Fibroblast of skin of right biceps (primary cell): ENCODE measurements around the gene PERCC1.
"Not testable (repeated sequence)": the region's sequence is repeated elsewhere in the genome, so short reads cannot be mapped to it uniquely, and the experiment has no call there.

Experiments used
- DNase-seq: peaks from one replicate; pipeline ENCODE4 v3.0.0-alpha.2; 2013

PERCC1 gene

DNA sequence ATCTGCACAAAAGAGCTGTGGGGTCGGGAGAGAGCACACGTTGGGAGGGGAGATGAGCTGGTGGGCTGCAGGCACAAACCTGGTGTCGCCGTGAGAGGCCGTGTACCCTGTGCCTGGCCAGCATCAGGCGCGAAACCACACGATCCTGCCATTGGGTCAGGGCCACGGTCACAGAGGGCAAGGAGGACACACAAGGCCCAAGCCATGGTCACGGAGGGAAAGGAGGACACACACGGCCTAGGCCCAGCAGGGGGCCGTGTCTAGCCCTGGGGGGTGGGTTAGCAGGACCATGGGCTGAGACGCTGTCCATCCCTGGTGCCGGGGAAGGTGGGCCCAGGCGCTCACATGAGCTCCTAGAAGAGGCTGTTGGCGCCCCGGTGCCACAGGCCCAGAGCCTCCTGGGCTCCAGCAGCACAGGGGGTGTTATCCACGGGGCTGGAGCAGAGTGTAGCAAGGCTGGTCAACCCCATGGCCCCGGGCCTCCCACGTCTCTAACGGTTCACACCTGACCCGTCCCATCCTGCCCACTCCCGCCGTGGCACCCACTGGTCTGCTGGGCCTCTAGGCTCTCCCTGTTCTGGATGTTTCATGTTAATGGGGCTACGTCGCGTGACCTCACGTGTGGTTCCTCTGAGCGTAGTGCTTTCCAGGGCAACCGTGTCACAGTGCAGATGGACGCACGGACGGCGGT is 21.0 kb downstream of the PERCC1 start:
- DNase-seq = no peak

DNA sequence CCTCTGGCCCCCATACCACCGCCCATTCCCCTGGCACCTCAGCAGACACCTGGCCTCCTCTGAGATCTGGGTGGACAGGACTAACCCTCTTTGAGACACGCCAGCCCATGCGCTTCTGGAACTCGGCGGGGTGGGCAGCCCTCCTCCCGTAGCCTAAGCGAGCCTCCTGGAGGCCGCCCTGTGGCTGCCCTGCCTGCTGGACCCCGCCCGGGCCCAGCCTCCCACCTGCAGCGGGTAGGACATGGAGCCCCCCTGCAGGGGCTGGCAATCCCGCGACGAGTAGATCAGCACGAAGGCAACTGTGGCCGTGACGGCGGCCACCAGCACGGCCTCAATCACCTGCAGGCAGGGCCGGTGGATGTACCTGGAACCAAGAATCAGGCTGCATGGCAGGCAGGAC is 21.7 kb downstream of the PERCC1 start:
- no peak for DNase-seq

- no peak for DNase-seq
Observed at GRCh38 chr16:1453316-1453715, 22.4 kb downstream of the PERCC1 start.

DNA sequence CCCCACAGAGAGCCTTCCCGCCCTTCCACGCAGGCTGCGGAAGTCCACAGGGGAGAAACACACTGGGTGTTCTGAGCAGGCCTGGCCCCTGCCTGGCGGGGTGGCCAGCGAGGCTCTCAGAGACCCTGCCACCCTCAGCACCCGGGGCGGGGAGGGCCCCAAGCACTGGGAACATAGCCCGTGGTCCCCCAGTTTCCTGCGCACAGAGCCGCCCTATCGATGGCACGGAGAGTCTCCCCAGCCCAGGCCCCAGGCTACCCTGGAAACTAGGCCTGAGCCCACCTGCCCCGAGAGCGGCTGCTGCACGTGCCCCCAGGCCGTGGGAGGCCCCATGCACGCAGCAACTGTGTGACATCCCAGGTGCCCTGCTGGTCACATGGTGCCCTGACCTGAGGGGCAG is 23.7 kb downstream of the PERCC1 start:
- DNase-seq = no peak

DNA sequence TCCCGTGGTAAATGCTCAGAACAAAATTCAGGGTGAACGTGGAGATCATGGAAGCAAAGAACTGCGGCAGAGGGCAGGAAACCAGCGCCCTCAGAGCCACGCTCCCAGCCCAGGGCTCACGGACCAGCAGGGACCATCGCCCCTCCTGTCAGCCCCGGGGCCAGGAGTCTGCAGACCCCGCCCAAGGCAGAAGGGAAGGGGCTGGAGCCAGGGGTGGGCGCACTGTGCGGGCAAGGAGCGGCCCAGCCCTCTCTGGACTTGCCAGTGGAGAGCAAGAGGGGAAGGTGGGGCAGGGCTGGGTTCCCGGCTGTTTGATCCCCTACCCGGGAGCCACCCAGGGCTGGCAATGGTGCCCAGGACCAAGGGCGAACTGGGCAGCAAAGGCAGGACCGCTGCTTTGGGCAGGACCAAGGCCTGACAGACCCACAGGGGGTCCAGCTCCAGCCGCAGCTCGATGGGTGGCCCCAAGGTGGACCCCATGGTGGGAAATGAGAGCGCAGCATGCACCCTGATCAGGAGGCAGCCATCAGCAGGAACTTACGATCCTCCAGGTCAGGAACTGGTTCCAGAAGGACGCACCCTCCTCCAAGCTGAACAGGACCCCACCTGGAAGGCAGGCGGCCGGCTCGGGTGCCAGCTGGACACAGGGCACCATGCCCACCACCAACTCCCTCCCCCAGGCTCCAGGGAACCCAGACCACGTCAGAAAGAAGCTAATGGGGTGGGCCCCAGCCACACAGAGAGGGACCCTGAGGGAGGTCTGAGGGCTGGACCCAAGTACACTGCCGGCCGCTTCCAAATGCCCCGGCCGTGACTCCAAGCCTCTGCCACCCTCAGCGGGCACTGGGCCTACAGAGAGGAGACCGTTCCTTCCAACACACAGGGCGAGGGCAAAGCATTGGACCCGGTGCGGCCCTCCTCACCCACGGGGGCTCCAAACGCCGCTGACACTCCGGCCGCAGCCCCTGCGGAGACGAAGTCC is 24.6 kb downstream of the PERCC1 start:
- no peak for DNase-seq

- no peak for DNase-seq
Observed at GRCh38 chr16:1456951-1457350, 26.1 kb downstream of the PERCC1 start.

GRCh38 chr16:1457489-1458245 is 26.8 kb downstream of the PERCC1 start:
- no peak for DNase-seq

DNA sequence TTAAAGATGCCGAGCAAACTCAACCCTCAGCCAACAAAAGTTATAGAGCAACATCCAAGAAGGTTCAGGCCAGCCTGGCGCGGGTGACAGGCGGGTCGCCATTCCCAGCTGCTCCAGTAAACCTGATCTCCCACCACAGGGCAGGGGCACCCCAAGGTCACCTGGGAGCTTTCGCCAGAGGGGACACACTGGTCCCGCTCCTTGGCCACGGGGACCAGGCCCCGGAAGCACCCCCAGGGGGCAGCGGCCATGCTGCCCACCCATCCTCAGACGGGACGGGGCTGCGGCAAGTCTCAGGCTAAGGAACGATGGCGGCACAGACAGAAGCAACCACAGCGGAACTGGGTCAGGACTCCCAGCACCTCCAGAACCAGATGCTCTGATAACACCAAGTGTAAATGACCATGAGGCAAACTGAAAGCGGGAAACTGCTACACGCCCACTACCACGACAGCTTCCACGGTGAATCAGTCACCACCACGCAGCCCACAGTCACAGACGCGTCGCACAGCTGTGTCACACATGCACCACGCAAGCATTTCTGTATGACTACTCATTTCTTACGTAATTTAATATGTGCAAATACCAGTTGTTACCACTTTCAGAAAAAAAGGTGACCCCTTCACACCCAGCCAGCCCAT is 27.6 kb downstream of the PERCC1 start:
- DNase-seq = peak; percentile 45

- no peak for DNase-seq
Observed at GRCh38 chr16:1458977-1459341, 28.1 kb downstream of the PERCC1 start.

DNA sequence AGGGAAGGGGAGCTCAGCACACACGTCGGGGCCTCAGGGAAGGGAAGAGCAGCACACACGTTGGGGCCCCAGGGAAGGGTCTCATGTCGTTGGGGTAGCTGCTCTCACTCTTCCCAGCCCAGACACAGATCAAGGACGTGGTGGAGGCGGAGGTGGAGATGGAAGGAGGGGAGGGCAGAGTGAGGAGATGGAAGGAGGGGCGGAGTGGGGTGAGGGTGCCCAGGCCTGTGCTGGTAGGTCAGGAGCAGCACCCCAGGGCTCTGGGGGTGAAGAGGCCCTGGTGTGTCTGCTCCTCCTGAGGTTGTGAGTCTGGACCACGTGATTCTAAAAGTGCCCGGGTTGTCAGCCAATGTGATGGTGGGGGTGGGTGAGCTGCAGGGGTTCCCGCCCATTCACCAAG is 29.1 kb downstream of the PERCC1 start:
- no peak for DNase-seq

GRCh38 chr16:1460602-1461138 is 29.8 kb downstream of the PERCC1 start:
- DNase-seq = no peak

DNA sequence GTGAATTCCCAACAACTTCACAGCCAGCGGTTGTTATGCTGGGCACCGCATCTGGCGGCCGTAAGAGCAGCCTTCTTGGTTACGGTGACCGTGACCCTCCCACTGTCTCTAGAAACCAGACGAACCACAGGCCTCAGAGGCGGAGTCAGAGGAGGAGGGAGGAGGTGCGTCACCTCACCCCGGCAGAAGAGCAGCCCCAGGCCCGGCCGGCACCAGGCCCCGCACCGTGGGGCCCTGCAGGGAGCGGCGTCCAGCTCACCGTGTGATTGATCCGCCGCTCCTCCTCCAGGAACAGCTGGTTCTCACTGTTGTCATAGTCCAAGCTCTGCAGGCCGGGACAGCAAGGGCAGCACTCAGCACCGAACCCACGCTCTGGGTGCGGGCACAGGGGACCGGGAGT is 30.3 kb downstream of the PERCC1 start:
- no peak for DNase-seq

DNA sequence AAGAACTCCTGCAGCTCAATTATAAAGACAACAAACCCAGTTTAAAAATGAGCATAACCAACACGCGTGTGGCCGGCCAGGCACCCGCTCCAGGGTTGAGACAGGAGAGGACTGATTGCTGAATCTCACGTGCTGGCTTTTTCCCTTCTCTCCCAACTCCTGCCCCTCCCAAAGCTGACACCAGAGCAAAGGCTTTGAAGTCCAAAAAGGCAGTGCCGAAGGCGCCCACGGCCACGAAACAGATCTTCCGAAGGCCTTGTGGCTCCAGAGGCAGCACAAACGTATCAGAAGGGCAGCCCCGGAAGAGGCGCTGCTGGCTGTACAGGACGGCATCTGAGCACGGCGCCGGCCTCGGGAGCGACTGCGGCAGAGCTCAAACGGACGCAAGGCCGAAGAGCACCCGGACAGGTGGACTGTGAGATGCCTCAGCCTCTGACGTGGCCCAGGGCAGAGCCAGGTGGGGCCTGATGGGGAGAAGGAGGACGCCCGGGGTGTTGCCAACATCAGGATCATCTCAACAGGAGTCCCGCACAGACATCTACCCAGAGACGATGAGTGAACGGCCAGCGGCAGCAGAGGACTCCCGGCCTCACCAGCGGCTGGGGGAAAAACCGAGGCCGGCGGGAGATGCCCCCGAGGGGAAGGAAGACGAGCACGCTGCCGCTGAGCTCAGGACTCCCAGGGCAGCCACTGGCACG is 33.5 kb downstream of the PERCC1 start:
- DNase-seq = no peak

DNA sequence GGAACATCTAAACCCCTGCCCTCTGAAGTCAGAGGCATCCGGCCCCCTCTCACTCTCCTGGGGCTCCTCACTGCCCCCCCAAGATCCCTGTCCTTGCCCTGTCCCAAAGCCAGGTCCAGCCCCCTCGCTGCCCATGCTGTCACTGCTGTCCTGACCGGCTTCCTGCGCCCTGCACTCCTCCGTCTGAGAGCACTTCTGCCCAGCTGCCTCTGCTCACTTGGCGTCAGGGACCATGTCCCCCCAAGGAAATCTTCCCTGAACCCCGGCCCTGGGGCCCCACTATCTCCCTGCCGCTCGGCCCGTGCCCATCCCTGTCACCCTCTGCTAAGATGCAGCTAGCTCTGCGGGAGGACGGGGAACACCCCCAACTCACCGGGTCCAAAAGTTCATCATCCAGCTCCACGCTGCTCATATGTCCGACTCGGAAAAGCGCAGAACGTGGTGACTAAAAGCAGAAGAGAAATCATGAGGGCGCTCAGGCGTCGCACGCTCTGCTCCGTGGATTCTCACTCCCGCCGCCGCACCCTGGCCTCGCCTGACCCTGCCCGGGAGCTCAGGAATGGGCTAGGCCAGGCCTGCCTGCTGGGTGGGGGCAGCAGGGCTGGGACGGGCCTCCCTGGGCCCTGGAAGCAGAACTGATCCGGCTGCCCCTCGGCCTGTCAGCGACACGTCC is 34.2 kb downstream of the PERCC1 start:
- DNase-seq = no peak

GRCh38 chr16:1465567-1465915 is 34.7 kb downstream of the PERCC1 start:
- DNase-seq = no peak

- DNase-seq = no peak
Observed at GRCh38 chr16:1466054-1466453, 35.2 kb downstream of the PERCC1 start.

DNA sequence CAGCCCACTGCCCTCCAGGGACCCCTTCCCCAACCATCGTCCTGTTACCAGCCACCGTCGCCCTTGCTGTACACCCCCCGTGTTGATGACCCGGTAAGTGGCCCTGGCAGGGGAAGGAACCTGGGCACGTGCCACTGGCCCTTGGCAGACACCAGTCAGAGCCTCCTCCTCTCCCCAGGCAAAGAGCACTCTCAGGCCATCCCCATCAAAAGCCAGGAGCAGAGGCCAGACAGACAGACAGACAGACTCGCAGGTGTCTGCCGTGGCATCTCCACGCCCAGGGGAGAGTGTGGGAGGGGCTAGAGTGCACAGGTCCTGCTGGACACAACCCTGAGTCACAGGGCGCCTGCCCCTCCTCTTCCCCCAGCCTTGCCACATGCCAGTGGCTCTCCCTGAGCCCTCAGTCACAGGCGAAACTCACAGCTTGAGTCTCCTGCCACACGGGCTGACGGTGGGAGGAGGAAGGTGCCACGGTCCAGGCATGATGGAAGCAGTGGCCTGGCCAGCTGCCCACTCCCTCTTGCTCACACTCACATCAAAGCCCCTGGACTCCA is 36.2 kb downstream of the PERCC1 start:
- no peak for DNase-seq

DNA sequence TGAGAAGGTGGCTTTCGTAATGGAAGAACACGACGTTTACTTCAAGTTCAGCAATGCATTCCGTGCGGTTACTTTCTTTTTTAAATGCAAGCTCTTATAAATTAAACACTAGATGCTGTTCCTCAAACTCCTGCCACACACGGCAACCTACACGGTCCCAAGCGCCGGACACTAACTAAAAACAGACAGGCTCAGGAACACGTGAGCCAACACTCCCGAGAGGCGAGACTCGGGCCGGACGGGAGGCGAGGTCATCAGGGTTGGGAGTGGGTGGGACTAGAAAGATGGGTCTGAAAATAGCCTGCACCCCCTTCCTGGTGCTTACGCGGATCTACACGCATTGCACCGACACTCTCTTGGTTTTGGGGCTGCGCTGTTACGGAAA is 37.5 kb downstream of the PERCC1 start:
- DNase-seq = no peak

DNA sequence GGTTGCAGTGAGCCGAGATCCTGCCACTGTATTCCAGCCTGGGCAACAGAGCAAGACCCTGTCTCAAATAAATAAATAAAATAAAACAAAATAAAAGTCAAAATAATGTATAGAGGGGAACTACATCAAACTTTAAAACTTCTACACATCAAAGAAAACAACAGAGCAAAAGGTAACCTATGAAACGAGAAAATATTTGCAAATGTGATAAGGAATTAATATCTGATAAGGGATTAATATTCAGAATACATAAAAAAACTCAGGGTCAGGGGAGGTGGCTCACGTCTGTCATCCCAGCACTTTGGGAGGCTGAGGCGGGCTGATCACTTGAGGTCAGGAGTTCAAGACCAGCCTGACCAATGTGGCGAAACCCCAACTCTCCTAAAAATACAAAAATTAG is 38.3 kb downstream of the PERCC1 start:
- not testable (repeated sequence) for DNase-seq

- DNase-seq = no peak
Observed at GRCh38 chr16:1469693-1470201, 38.9 kb downstream of the PERCC1 start.
